GM19397 (cell line): ENCODE data around the gene NDUFS5.
"Not testable (repeated sequence)": the region's sequence is repeated elsewhere in the genome, so short reads cannot be mapped to it uniquely, and the experiment has no call there.

ENCODE experiments used
- ATAC-seq: cut with Tn5 transposase; IDR thresholded peaks from one replicate; pipeline ENCODE4 v1.9.1; 2021; ENCODE audit warnings: mild to moderate bottlenecking, moderate library complexity; ENCODE audit not compliant: unreplicated experiment

The NDUFS5 gene

DNA sequence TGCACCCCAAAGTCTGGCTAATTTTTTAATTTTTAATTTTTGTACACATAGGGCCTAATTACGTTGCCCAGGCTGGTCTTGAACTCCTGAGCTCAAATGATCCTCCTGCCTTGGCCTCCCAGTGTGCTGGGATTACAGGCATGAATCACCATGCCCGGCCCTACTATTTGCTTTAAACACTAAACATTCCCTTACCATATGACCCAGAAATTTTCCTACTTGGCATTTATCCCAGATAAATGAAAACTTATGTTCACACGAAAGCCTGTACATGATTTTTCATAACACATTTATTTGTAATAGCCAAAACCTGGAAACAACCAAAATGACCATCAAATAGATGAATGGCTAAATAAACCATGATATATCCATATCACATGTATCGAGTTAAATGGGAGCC, 35.8 kb downstream of the NDUFS5 start:
- ATAC-seq: no peak

DNA sequence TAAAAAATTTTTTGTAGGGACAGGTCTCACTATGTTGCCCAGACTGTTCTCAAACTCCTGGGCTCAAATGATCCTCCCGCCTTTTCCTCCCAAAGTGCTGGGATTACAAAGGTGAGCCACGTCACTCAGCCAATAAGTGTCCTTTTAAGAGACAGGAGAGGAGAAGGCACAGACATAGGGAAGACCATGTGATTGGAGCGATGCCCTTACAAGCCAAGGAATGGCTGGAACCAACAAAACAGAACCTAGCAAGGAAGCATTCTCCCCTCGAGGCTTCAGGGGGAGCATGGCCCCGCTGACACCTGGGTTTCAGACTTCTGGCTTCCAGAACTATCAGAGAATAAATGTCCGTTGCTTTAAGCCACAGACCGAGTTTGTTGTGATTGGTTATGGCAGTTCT, 37.0 kb downstream of the NDUFS5 start:
- ATAC-seq: no peak

DNA sequence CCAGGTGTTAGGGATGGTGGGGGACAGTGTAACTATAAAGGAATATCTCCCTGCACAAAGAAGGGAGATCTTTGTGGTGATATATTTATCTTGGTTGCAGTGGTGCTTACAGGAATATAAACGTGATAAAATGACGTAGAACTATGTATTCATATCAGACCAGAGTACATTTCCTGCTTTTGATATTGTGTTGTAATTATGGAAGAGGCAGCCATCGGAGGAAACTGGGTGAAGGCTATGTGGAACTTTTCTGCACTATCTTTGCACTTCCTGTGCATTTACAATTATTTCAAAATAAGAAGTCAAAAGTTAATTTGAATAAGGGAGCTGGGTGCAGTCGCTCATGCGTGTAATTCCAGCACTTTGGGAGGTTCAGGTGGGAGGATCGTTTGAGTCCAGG, 37.6 kb downstream of the NDUFS5 start:
- ATAC-seq: no peak

DNA sequence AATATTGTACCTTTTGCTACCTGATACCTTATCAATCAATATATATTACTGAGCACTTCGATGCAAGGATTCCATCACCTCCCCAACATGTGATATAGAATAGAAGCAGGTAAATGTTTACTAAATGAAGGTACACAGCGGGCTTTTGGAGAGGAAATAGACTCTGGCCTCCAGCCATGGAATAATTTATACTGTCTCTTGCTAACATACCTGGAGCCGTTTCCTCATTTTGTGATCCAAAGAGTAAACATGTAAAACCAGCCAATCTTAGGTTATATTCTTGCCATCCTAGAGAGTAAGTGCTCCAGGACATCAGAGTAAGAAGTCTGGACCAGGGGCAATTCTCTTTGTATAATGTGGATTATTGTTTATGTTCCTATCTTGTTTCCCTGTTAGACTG, 39.4 kb downstream of the NDUFS5 start:
- ATAC-seq: no peak

DNA sequence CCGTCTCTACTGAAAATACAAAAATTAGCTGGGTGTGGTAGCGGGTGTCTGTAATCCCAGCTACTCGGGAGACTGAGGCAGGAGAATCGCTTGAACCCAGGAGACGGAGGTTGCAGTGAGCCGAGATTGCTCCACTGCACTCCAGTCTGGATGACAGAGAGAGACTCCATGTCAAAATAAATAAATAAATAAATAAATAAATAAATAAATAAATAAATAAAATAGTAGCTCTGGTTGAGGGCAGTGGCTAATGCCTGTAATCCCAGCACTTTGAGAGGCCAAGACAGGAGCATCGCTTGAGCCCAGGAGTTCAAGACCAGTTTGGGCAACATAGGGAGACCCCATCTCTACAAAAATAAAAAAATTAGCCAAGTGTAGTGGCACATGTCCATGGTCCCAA, 42.1 kb downstream of the NDUFS5 start:
- not testable (repeated sequence) for ATAC-seq

DNA sequence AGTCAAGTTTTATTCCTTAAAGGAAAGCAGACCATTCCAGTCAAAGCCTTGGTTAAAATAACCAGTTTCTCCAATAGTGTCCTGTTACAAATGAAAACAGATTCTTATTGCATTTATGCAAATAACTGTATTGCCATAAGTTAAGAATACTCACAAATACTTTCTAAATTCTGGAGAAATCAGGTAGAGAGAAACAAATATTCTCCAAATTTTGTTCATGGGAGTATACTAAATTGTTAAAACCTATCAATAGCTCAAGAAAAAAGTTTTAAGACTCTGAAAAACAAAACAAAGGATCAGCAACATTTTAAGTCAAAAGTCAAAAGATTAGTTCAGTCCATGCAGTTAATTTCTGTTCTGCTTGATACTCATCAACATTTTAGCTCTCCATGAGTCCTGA, 45.4 kb downstream of the NDUFS5 start:
- ATAC-seq: not testable (repeated sequence)

DNA sequence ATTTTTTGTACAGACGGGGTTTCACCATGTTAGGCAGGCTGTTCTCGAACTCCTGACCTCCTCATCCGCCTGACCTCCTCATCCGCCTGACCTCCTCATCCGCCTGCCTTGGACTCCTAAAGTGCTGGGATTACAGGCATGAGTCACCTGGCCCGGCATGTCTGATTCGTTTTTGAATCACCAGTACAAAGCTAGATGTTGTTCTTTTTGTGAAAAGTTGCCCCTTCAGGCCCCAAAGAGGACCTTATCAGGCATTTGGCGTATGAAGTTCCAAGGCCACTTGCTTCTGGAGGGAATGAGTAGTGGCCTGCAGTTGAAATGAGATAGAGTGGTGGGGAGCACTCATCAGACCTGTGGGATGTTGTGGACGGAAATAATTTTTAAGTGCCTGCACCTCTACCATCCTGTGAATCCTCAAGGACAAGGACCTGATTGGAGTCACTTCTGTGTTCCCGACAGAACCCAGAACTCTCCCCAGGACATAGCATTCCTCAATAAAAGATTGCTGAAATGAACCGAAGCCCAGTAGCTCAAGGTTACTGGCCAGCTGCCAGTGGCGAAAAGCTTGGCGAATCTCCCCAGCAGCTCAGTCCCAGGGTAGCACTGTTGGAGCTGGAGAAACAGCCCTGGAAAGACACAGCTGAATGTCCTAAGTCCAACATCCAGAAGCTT, 50.1 kb downstream of the NDUFS5 start:
- no peak for ATAC-seq

DNA sequence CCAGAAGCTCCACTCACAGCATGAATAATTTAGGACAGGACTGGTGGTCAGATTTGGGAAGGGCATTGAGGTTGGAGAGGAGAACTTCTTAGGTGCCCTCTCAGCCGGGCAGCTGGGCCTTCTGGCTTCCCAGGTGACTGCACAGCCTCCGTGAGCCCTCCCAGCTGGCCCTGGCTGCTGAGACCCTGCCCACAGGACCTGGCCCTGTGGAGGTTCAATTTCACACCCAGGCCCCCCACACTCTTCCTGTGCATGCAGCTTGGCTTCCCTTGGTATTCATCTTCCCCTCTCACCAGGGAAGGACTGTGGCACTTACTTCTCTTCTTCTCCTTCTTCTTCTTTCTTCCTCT, 50.6 kb downstream of the NDUFS5 start:
- ATAC-seq: no peak

DNA sequence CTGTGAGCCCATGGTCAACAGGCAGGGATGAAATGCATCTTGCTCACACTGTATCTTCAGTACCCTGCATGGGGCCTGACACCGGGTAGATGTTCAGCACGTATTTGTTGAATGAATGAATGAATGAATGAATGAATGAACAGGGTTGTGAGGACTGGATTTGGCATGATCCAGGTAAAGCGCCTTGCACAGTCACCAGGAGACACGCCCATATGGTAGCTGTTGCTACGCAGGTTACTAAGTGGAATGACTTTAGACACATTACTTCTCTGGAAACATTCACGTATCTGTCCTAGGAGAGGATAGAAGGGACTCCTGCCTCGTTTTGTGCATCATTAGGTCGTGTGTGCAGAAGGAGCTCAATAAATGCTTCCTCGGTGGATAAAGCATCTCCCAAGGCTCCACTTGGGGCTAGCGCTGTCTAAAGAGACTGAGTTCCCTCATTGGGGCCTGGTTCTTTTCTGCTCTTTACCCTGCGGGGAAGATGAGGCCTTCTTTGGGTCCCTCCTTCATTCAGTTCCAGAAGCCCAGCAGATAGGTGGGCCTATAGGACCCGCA, 54.2 kb downstream of the NDUFS5 start:
- no peak for ATAC-seq

DNA sequence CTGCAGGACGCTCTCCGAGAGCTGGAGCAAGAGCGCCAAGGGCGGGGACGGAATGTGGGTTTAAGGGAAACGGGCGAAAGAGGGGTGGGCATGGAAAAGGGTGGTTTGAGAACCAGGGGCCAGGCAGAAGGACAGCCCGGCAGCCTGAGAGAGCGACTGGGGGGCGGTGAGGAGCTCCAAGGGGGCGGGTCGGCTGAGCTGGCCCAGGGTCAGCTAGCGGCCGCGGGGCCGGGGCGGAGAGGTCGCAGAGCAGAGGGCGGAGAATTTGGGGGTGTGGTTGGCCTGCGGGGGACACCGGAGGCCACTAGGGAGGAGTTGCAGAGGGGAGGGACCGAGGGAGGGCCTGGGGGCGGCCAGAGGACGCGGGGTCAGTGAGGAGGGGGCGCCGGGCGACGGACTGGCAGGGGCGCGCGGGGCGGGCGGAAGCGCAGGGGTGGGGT, 54.7 kb downstream of the NDUFS5 start:
- ATAC-seq: no peak

DNA sequence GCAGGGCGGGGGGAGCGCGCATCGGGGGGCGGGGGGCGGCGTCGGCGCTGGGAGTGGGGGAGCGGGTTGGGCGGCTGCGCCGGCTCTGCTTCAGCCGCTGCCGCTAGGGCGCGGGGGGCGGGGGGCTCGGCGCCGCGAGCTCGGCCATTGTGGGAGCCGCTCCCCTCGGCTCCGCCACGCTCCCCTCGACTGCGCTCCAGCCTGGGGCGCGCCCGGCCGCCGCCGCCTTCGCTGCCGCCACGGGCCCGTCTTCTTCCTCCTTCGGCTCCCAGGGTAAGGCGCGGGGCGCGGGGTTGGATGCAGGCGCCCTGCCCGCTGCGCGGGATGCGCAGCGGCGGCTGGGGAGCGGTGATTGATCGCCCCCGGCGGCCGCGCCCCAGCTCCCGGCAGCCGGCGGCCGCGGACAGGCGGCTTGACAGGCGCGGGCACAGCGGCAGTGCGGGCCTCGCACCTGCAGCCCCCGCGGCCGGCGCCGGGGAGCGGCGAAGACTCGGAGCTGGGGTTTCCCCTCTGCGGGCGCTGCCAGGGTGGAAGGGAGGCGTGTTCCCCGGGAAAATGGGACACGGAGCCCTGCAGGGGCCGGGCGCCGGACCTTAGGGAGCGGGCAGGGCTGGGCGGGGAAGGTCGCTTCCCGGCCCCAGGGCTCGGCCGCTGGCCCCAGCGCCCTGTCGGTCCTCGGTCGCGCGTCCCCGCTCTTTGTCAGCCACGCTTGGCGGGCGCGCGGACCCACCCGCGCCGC, 55.3 kb downstream of the NDUFS5 start:
- no peak for ATAC-seq

DNA sequence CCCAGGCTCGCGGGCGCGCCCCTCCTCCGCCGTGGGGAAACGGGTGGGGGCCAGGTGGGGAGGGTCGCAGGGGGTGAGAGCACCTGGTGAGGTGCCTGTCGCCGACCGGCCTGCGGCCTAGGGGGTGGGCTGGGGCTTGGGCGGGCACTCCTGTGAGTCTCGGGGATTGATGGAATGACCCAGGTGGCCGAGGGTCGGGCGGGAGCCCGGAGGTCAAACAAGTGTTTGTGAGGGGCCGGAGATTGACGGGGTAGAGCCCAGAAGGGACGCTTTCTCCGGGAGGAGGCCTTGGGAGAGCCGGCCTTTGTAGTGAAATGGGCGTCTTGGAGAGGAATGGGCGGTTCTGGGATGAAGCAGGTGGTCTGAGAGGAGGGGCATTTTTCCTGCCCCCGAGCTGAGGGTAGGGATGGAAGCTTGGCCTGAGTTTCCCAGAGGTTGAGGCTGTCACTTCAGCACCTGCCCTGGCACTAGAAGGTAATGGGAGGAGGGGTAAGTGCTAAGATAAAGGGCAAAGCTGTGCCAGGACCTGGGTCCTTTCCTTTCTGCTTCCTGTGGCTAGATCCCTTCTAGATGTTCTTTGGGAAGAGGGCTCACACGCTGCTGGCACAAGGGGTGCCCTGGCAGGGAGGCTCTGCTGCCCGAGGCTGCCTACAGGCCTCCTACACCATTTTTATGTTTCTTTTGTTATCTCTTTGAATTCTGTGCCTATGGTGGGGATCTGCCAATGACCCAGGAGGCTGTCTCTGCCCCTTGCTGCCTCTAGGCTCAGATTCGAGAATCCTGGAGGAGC, 56.1 kb downstream of the NDUFS5 start:
- no peak for ATAC-seq

DNA sequence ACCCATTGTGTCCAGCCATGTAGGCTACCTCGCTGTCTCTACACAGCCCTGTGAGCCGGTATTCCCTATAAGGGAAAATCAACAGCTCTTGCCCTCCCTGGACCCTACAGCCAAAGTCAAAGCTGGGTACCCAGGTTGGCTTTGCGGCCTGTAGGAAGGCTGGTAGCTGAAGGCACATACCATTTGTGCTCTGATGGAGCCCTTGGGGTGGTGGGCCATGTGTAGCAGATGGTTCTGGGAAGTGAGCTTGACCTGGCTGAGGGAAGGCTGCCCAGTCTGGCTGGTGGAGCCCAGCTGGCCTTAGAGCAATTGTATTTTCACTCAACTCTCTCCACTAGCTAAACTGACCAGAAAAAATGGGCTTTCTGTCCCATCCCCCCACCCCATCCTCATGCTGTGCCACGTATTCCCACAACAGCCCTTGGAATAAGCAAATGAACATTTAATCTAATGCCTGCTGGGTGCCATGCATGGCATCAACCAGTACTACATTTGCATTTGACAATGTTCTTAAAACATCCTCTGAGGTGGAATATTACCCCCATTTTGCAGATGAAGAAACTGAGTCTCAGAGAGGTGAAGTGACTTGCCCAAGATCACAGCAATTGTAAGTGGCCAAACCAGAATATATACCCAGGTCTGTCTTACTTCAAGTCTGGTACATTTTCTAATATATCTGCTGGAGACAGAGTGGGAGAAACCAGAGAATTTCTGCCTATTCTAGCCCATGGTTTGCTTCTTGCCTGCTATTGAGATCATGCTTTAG, 56.8 kb downstream of the NDUFS5 start:
- no peak for ATAC-seq

DNA sequence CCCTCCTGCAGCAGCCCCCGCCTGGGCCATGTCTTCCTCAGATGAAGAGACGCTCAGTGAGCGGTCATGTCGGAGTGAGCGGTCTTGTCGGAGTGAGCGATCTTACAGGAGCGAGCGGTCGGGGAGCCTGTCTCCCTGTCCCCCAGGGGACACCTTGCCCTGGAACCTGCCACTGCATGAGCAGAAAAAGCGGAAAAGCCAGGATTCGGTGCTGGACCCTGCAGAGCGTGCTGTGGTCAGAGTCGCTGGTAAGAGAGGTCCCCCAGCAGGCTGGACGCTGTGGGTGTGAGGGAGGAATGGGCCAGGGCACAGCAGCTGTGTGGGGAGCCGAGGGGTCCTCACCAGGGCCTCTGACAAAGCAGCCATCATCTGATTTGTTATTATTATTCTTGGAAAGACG, 58.0 kb downstream of the NDUFS5 start:
- no peak for ATAC-seq
